Endometrial microvascular endothelial cells (primary cell): ENCODE data around the gene CSNK1D. TPM values are rescaled to one million over a fixed set of nuclear protein-coding genes. Genes with fewer than 3 reads are reported as not detected.

ENCODE experiments used
- in situ Hi-C: cut with HindIII; loops from 2 replicates; pipeline ENCODE4 v1.10.0; 2017; ENCODE audit warnings: low sequenced_read_pairs, low pct_unique_long_range_greater_than_20kb; ENCODE audit errors: inconsistent ontology term
- total RNA-seq: library from RNA; depleted of rRNA; stranded (reverse); fragments of >200 nt; gene quantifications from one replicate; pipeline ENCODE4 v1.2.3, GENCODE V29; 2015; ENCODE audit errors: inconsistent ontology term

CSNK1D gene
- total RNA-seq, 1 donor from 2014 or later = 74.1 TPM

DNA sequence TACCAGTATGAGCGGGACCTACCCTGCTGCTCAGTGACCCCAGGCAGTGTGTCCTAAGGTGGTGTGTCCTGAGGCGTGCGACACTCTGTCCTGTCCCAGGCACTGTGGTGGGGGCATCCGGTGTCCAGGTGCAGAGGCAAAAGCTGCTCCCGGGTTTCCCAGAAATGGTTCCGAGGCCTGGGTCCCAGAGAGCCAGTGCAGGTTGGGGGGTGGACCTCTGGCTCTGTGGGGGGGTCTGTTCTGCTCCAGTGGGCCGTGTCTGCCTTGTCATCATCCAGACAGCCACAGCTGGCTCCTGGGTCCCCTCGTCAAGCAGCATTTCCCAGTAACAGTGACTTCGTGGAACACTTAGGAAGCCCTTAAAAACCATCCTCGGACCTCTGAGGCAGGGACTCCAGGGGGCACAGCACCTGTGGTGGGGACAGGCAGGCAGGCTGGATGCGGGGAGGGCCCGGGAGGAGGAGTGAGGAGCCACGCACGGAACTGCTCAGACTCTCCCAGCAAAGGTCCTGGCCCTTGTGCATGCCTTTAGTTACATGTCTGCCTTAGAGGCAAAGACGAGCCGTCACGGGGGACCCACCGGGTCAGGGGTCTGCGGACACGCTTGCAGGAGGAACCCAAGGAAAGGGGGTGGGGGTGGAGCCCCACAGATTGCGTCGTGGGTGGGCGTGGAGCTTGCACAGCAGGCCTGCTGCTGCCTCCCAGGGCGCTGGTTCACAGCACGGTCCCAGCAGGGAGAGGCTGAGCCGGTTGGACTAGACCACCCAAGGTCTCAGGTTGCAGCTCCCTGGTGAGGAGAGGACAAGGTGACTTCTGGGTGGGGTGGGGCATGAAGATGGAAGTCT lies 39.1 kb downstream of the CSNK1D start:
- in situ Hi-C loops = no loop called here

DNA sequence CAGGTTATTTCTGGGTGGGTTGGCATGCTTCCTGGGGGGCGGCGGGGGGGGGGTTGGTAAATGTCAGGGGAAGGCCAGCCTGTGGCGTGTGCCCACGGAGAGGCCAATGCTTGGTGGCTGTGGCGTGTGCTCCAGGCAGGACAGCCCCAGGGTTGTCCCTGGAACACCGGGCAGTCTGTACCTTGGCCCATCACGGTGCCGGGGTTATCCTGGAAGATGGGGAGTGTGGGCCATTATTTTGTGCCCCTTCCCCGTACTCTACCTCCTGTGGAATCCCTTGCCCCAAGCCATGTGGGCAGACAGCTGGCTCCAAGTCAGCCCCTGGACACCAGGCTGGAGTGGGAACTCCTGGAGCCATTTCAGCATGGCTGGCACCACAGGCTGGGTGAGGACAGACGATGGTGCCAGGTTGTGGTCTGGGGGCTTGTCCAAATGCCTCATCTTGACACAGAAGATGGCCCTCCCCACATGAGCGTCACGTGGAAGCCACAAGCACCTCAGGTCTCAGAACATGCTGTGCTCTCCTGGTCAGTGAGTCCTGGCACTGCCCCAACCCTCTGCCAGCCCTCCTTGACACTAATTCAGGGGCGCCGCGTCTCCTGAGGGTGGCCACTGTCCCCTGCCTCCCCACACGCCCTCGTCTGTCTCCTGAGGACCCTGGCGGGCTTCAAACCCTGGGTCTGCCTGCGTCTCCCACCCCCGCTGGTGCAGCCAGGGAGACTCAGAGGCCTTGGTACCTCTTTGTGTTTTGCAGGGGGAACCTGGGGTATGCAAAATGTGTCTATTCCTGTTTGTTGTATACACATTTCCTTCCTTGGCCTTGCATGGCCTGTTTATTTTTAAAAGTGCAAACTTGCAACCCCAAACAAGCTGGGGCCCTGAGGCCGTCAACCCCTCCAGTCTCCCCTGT lies 40.4 kb downstream of the CSNK1D start:
- in situ Hi-C loops = no loop called here

DNA sequence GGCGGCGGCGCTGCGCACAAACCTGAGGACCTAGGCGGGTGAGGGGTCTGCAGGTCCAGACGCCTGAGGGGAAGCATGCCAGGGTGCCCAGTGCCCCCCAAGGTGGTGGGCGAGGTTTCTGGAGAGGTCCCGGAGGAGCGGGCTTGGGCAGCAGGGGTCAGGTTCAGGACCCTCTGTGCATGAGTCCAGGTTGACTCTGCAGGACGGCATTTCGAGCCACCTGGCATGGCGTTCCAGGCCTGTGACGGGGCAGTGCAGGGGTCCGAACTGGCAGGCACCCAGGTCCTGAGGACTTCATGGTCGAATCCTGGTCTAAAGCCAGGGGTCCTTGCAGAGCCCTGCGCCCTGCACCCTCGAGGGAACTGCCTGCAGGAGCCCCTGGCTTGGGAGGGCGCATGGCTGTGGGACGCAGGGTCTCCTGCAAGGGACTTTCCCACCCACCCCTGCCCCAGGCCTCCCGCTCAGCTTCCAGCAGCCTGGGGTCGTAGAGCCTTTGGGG lies 41.1 kb downstream of the CSNK1D start:
- in situ Hi-C loops = no loop called here

DNA sequence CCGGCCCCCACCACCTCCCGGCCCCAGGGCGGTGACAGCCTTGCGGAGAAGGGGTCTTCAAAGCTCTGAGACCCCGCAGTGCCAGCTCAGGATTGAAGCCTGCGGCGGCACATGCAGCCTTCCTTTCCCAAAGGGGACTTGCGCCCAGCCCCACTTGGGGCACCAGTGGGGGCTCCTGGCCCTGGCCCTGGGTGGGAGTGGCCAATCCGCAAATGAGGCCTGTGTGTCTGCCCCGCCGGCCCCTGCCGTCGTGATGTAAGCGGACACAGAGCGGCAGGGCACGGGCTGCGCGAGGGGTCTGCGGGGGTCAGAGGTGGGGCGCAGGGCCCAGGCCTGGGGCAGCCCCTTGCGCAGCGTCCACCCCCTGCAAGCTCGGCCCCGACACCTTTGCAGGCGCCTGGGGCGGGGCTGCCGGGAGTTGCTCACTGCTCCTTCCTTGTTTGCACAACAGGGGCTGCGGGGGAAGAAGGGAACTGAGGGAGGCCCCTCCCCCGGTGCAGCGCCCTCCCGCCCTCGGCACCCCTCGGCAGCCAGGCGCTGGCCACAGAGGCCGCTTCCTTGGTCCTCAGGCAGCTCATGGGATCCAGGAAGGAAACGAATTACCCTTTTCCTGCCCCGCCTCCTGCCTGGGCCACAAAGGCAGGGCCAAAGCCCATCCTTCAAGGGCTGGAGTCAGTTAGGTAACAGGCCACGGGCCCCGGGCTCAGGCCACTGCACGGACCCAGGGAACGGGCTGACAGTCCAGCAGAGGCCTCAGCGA lies 41.8 kb downstream of the CSNK1D start:
- in situ Hi-C loops = no loop called here

DNA sequence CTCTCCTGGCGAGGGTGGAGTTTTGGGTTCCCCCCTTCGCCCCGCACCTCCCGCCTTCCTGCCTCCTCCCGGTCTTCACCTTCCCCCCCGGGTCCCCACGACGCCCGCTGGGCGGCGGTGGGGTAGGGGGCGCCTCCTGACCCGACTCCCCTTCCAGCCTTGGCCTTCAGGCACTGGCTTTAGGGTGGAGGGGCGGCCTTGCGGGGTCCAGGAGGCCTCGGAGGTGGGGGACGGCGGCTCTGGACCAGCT lies 42.3 kb downstream of the CSNK1D start:
- in situ Hi-C loops = no loop called here

DNA sequence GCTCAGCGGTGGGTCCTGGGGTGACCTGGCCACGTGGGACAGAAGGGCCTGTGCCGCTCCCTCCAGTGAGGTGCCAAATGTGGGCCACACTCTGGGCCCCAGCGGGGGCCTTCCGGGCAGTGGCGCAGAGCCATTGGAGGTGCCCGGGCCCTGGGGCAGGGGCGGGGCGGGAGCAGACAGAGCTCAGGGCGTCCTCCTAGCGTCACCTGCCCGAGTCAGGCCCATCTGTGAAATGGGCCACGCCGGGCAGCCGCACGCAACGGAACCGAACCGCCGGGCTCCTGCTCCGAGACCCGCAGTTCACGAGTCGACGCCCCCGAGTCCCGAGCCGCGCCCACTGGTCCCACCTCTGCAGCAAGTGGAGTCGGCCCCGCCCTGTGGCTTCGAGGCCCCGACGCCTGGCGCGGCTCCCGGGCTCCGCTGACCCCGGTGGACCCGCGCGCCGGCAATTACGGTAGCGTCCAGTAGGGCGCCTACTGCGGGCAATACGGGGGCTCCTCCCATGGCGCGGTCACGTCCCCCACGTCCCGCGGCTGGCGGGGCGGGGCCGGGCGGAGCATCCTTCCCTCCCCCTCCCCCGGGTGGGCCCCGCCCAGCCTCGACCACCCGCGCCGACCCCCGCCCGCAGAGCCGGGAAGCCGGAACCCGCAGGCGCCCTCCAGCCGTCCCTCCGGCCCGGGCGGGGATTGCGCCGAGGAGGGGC lies 42.7 kb downstream of the CSNK1D start:
- in situ Hi-C loops = no loop called here

DNA sequence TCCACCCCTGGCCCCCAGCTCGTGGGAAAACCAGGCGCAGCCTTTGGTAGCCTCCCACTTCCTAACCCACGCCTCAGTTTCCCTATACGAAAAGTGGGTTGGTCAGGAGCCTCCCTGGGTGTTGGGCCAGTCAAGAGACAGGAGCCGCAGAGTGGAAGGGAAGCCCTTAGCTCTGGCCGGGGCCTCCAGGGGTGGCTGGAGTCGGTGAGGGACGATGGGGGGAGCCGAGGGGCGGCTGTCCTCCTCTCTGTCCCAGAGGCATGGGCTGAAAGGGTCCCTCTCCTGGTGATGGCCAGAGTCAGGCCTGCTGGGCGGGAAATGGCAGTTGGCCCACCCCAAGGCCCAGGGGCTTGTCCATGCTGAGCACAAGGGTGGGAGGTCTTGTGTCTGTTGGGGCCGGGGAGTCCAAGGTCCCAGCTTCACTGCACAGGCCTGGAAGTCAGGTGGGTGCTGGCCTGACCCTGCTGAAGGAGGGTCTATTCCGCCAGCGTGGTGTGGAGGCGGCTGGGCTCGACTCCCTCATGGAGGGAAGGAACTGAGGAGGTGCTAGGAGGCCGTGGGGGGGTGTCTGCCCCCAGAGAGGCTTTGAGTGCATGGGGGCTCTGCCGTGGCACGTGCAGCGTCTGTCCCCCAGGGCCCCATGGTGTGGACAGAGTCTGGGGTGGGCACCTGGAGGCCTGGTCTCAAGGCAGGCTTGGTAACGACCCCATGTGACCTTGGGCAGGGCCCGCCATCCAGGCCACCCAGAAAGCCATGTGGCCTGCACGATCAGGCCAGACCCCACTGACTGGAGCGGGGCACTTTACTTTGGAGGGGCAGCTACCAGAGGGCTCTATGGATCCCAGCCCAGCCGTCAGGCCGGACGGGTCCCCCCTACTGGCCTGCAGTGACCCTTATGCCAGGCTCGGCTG lies 43.5 kb downstream of the CSNK1D start:
- in situ Hi-C loops = no loop called here

DNA sequence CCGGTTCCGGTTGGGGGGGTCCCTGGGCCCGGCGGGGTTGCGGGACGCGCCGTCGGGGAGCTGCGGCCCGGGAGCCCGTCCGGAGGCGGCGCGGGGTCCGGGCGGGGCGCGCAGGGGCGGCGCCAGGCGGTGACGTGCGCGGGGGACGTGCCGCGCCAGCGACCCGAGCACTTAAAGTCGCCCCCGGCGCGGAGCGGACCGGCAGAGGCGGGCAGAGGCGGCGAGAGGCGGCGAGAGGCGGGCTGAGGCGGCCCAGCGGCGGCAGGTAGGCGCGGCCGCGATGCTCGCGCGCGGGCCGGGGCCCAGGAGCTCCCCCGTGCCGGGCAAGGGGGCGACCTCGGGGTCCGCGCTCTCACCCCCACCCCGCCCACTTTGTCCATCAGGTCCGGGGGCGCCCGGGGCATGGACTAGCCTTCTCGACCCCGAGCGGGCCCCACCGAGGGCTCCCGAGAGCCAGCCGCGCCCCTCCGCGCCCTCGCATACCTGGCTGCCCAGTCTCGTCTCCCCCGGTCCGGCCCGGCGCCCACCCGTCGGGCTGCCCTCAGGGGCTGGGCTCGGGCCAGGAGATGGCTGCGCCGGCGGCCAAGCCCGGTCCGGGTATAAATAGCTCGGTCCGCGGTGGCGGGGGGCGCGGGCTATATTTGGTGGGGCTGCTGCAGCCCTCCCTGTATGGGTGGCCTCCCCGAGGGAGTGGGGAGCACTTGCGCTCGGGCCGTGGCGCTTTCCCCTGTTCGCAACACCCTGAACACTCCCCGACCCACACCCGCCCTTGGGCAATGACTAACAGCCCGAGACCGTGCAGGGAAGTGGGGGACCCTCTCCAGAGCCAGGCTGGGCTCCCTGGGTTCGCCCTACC lies 44.4 kb downstream of the CSNK1D start, which contains the start of gene SLC16A3:
Gene SLC16A3 (plus strand): TSS at position 201 of the 856 bp plus-strand sequence. CDS start 6,967 bp downstream, outside the sequence.
- in situ Hi-C loops = no loop called here

DNA sequence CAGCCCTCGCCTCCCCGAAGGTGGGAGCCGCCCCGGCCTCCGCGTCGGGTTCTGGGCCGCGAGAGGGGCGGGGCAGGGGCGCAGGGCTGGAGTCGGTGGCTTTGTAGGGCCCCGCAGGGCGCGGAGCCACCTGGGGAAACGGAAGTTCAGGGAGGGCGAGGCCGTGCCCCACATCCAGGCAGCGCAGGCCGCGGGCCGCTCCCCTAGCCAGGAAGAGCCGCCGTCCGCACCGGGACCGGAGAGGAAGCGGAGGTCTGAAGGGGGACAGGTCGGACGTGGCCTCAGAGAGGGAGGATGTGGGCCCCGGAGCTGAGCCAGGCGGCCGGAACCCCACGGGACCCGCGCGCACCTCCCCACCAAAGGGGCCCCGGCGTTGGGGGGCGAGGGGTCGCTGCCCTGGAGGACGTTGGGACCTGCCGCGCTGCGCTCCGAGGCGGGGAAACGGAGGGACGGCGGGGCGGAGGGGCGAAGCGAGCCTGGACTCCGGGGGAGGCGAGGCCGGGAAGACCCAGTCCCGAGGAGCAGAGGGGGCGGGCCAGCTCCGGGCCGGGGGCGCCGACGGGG lies 45.1 kb downstream of the CSNK1D start:
- in situ Hi-C loops = no loop called here

DNA sequence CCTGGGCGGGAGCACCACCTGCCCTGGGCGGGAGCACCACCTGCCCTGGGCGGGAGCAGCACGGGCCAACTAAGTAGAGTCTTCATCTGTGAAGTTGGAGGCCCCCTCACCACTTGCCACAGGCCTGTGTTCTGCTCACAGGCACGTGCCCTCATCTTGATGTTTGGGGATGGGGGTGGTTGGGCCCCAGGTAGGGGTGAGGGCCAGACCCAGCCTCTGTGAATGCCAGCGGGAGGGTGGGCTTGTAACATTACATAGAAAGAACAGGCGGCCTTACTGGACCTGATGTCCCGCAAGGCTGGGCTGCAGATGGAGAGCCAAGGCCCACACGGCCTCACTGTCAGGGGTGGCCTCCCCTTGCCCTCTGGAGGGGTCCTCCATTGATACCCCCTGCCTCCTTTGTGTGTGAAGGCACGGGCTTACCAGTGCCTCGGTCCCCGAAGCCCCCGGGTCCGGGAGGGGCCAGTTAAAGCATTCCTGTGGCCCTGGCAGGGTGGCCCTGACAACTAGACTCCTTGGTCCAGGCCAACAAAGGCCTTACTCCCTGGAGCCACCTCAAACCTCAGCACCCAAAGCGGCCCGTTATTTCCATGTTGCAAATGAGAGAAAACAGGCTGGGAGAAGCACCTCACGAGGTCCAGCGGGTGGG lies 45.7 kb downstream of the CSNK1D start:
- in situ Hi-C loops = no loop called here

DNA sequence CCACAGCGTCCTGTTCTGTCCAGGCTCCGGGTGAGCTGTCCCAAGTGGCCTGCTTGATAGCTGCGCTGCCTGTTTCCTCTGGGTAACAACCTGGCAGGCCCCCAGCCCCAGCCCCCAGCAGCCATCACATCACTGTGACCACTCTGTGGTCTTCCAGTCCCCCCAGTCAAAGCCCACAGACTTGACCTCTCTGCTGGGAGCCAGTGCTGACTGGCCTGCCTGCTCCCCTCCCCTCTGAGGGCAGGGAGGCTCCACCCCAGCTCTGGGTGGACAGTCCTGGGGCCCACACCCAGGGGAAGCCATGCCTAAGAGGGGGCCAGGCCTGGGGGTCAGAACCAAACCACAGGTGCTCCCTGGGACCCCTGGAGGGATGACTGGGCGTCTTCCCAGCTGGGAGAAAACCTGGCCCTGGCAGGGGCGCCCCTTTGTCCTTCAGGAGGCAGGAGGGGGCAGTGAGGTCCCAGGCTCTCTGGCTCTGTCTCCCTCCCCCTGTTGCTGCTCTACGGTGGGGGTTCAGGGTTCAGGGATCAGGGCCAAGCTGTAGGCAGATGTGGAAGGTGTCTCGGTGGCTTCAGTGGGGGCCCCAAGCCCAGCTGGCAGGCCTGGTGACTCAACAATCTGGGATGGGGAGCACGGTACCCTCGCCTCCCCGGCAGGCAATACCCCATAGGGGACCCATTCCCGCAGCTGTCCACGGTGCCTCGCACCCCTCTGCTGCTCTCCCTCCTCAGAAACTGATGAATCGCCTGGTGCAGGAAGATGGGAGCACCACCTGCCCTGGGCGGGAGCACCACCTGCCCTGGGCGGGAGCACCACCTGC lies 46.5 kb downstream of the CSNK1D start:
- in situ Hi-C loops = no loop called here

DNA sequence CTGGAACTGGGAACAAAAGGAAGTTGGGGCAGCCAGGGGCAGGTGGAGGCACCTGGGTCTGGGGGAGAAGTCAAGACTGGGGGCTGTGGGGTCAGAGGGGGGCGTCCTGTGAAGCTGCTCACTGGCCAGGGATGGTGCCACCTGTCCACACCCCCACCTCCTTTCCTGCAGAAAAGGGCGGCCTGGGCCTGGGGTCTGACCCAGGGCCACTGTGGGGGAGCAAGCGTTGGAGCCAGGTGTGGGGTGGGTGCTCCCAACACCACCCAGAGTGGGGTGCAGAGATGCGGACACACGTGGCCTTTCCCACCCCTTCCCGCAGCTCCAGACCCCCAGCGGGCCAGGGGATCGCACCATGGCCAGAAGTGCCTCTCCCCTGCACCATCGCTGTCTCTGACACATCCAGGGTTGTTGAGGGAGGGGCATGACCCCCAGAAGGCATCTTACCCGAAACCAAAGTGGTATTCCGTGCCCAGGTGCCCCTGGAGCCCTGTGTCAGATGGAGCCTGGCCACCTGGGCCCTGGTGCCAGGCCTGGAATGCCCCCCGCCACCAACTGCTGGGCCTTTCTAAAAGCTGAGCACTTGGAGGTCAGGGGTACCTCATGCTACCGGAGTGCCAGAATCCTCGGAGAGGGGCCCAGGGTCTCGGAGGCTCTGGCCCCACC lies 47.2 kb downstream of the CSNK1D start:
- in situ Hi-C loops = no loop called here

DNA sequence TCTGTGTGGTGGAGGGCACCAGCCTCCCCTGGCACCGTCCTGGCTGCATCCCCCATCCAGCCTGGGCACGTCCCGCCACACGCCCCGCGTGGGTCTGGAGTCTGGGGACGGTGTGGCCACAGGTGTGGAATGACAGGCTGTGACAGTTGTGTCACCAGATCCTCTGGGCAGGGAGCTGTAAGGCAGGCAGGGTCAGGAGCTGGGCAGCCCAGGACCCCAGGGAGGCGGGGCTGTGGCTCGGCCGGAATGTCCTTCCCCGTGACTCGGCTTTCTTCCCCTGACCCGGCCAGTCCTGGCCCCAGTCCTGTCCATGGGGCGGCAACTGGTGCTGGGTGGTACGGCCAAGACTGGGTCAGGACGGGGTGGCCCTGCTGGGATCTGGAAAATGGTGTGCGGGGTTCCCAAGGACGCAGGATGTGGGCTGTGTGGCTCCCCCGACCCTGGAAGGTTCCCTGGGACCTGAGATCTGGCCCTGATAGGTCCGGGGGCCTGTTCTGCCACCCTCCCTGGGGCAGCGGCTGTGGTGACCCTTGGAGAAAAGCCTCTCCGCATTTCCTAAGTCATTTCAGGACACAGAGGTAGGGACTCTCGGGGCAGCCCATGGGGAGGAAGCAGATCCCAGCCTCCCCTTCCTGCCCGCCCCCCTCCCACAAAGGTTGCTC lies 48.0 kb downstream of the CSNK1D start:
- in situ Hi-C loops = no loop called here

DNA sequence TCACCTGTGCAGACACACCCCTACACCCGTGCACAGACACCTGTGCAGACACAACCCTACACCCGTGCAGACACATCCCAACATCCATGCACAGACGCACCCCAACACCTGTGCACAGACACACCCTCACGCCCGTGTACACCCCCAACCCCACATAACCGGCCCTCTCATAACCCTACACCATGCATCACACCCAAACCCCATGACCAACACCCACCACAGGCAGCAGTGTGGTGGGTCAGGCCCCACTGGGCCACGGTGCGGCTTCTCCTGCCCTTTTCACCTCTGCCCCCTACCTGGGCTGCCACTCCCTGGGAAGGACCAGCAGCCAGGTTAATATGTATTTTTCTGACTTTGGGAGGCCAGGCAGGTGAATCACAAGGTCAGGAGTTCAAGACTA lies 48.8 kb downstream of the CSNK1D start:
- in situ Hi-C loops = no loop called here
